K562 (cell line): ENCODE data around the gene EPHB2. TPM values are rescaled to one million over a fixed set of nuclear protein-coding genes. Genes with fewer than 3 reads are reported as not detected.

ENCODE experiments used
- BACH1 ChIP-seq: fragments of 200-800 bp; sonication (Bioruptor generic); IDR thresholded peaks from 2 replicates; pipeline ENCODE4 v1.6.1; 2016; ENCODE audit warnings: missing genetic modification characterization, missing compliant biosample characterization
- BRF1 ChIP-seq: IDR thresholded peaks from 3 replicates; pipeline ENCODE4 v1.6.1; 2011; ENCODE audit warnings: borderline replicate concordance, mild to moderate bottlenecking; ENCODE audit not compliant: insufficient read length; ENCODE audit errors: extremely low read depth
- EP300 ChIP-seq: IDR thresholded peaks from 2 replicates; pipeline ENCODE4 v1.6.1; 2012; ENCODE audit warnings: low read length, improper control_type of control experiment
- HDAC8 ChIP-seq: fragments of 450-650 bp; IDR thresholded peaks from 2 replicates; pipeline ENCODE4 v1.6.1; 2016; ENCODE audit warnings: mild to moderate bottlenecking, missing genetic modification characterization, moderate library complexity, missing compliant biosample characterization
- HDGF ChIP-seq: fragments of 450-650 bp; IDR thresholded peaks from 2 replicates; pipeline ENCODE4 v1.6.1; 2016
- MED1 ChIP-seq: sonication (generic); formaldehyde crosslinking; IDR thresholded peaks from 2 replicates; pipeline ENCODE4 v1.8.1; 2023; ENCODE audit warnings: missing genetic modification reagents, borderline replicate concordance
- NFATC3 ChIP-seq: fragments of 450-650 bp; IDR thresholded peaks from 2 replicates; pipeline ENCODE4 v1.6.1; 2017; ENCODE audit warnings: mild to moderate bottlenecking
- PYGO2 ChIP-seq: fragments of 450-650 bp; IDR thresholded peaks from 2 replicates; pipeline ENCODE4 v1.6.1; 2016; ENCODE audit warnings: mild to moderate bottlenecking, missing genetic modification characterization, moderate library complexity, missing compliant biosample characterization
- TCF7 ChIP-seq: sonication (generic); IDR thresholded peaks from 2 replicates; pipeline ENCODE4 v1.6.1; 2016; ENCODE audit warnings: antibody characterized with exemption, borderline replicate concordance
- WHSC1 ChIP-seq: IDR thresholded peaks from one replicate; pipeline ENCODE4 v1.6.1; 2012; ENCODE audit warnings: low read length, control low read depth, inconsistent platforms
- YY1 ChIP-seq, 3 experiments: IDR thresholded peaks; 2 replicates each; pipeline ENCODE4 v1.6.1; 2011; ENCODE audit warnings: low read length in 2 of 3, mild to moderate bottlenecking in 2 of 3, moderate library complexity in 2 of 3, borderline replicate concordance in 1 of 3, control low read depth in 1 of 3, low read depth in 1 of 3; ENCODE audit not compliant: insufficient read depth in 3 of 3, insufficient replicate concordance in 2 of 3, control insufficient read depth in 1 of 3, insufficient read length in 1 of 3; ENCODE audit errors: extremely low read depth in 1 of 3
- ZBTB40 ChIP-seq, 2 experiments: fragments of 450-650 bp in 1 of 2; sonication (generic) in 1 of 2; formaldehyde crosslinking in 1 of 2; IDR thresholded peaks; 2 replicates each; pipeline versions ENCODE4 v1.7.1 to v1.9.0; 2016 to 2022; ENCODE audit warnings: inconsistent platforms in 1 of 2, mild to moderate bottlenecking in 1 of 2, missing genetic modification reagents in 1 of 2
- ZNF449 ChIP-seq: fragments of 250-450 bp; sonication (Bioruptor Pico); IDR thresholded peaks from 2 replicates; pipeline ENCODE4 v1.8.0; 2022; ENCODE audit warnings: moderate library complexity, mild to moderate bottlenecking, inconsistent platforms
- ZNF717 ChIP-seq: fragments of 250-450 bp; sonication (Bioruptor Pico); IDR thresholded peaks from 2 replicates; pipeline ENCODE4 v1.5.0; 2021
- polyA plus RNA-seq, 8 experiments: library from polyadenylated mRNA; depleted of rRNA in 4 of 8; stranded (reverse) in 5 of 8; unstranded in 3 of 8; fragments of >200 nt; fragmentation: Nextera tagmentation in 2 of 8; fragmentation: Illumina TruSeq in 1 of 8; extraction: Ambion mirVana in 2 of 8; extraction: Trizol in 1 of 8; gene quantifications; 2 replicates each; pipeline versions ENCODE4 v1.2.1 to v1.2.3, GENCODE V29; 2011 to 2014; ENCODE audit warnings: inconsistent platforms in 1 of 8, missing spikeins in 1 of 8
- total RNA-seq, 7 experiments: library from RNA; depleted of rRNA in 6 of 7; stranded (reverse); fragments of >200 nt in 6 of 7; fragmentation: Illumina TruSeq in 2 of 7; extraction: Trizol in 2 of 7; gene quantifications; 2 replicates each; pipeline versions ENCODE4 v1.2.1 to v1.2.3, GENCODE V29; 2011 to 2021; ENCODE audit warnings: low replicate concordance in 1 of 7

Gene EPHB2
- total and polyA plus RNA-seq, 9 of the 15 experiments (the other 6 are each of a cell fraction or from before 2014, with no cell fraction given), result not detected

GRCh38 chr1:22786101-22786500 is 75.5 kb downstream of the EPHB2 start (continued):
- TF ChIP-seq ZBTB40 (IDR thresholded peaks at IDR 0.05) (no peak), ZBTB40 (CRISPR knock-in tag; IDR thresholded peaks at IDR 0.05) (no peak), YY1 (IDR thresholded peaks at IDR 0.05; ENCODE audit: borderline replicate concordance in 1 of 3, control insufficient read depth in 1 of 3, extremely low read depth in 1 of 3, insufficient read depth in 3 of 3, insufficient read length in 1 of 3, insufficient replicate concordance in 2 of 3, low read depth in 1 of 3, low read length in 2 of 3) (no peak), TCF7 (no peak), HDGF (no peak), MED1 (CRISPR knock-in tag) (no peak), EP300 (no peak), BACH1 (no peak), ZNF717 (no peak), HDAC8 (tag) (no peak), BRF1 (no peak), WHSC1 (no peak), NFATC3 (no peak), PYGO2 (tag) (no peak), ZNF449 (no peak)
